Loucy (cell line): ENCODE measurements around the gene CMTM3.

Source experiments
- H2AFZ ChIP-seq: fragments of 200-600 bp; sonication (generic); 2 replicates; pipeline ENCODE4 v1.6.0; 2016; ENCODE audit warnings: antibody characterized with exemption, mild to moderate bottlenecking, low read length, moderate library complexity
- H3F3A ChIP-seq: fragments of 200-600 bp; 2 replicates; pipeline ENCODE4 v1.6.0; 2016; ENCODE audit warnings: antibody characterized with exemption, low read depth, mild to moderate bottlenecking
- H3K27me3 ChIP-seq: fragments of 200-600 bp; sonication (generic); 2 replicates; pipeline ENCODE4 v1.6.1; 2014; ENCODE audit warnings: low read length, mild to moderate bottlenecking; ENCODE audit not compliant: insufficient read depth, poor library complexity, severe bottlenecking
- H3K36me3 ChIP-seq: fragments of 200-600 bp; sonication (generic); 2 replicates; pipeline ENCODE4 v1.6.1; 2016; ENCODE audit warnings: low read length; ENCODE audit not compliant: insufficient read depth
- H3K4me1 ChIP-seq: fragments of 200-600 bp; sonication (generic); 2 replicates; pipeline ENCODE4 v1.5.1; 2014; ENCODE audit warnings: low read length, mild to moderate bottlenecking; ENCODE audit not compliant: insufficient read depth, poor library complexity, severe bottlenecking
- H3K4me2 ChIP-seq: fragments of 200-600 bp; sonication (generic); 2 replicates; pipeline ENCODE4 v1.6.0; 2014; ENCODE audit warnings: antibody characterized with exemption, low read length, low read depth, mild to moderate bottlenecking; ENCODE audit not compliant: poor library complexity, severe bottlenecking
- H3K4me3 ChIP-seq: fragments of 200-600 bp; sonication (generic); 2 replicates; pipeline ENCODE4 v1.5.1; 2014; ENCODE audit warnings: low read length, mild to moderate bottlenecking, mixed read lengths; ENCODE audit not compliant: poor library complexity, severe bottlenecking
- H3K79me2 ChIP-seq: fragments of 200-600 bp; sonication (generic); 2 replicates; pipeline ENCODE4 v1.6.1; 2014; ENCODE audit warnings: low read length; ENCODE audit not compliant: insufficient read depth
- H3K9ac ChIP-seq: fragments of 200-600 bp; sonication (generic); 2 replicates; pipeline ENCODE4 v1.6.0; 2014; ENCODE audit warnings: mild to moderate bottlenecking, low read depth, low read length, moderate library complexity; ENCODE audit not compliant: poor library complexity, severe bottlenecking
- H3K9me2 ChIP-seq: fragments of 200-600 bp; sonication (generic); replicated peaks from 2 replicates; pipeline ENCODE4 v1.6.1; 2016; ENCODE audit warnings: low read depth, low read length, mixed read lengths
- H3K9me3 ChIP-seq: fragments of 200-600 bp; sonication (generic); 2 replicates; pipeline ENCODE4 v1.6.1; 2014; ENCODE audit warnings: mild to moderate bottlenecking, antibody characterized with exemption, low read length, low read depth; ENCODE audit not compliant: insufficient read depth
- H4K20me1 ChIP-seq: fragments of 200-600 bp; sonication (generic); 2 replicates; pipeline ENCODE4 v1.6.0; 2014; ENCODE audit warnings: antibody characterized with exemption, low read length, mild to moderate bottlenecking; ENCODE audit not compliant: insufficient read depth, poor library complexity, severe bottlenecking
- CTCF ChIP-seq: fragments of 200-600 bp; sonication (generic); conservative IDR thresholded peaks from 2 replicates; pipeline ENCODE4 v1.5.1; 2014; ENCODE audit warnings: mild to moderate bottlenecking, antibody characterized with exemption, low read length
- EZH2phosphoT487 ChIP-seq: fragments of 200-600 bp; IDR thresholded peaks from 2 replicates; pipeline ENCODE4 v1.6.1; 2018; ENCODE audit warnings: antibody characterized with exemption, mild to moderate bottlenecking, moderate library complexity, borderline replicate concordance

CMTM3 gene

GRCh38 chr16:66635406-66635805, 30.9 kb downstream of the CMTM3 start:
- H3K9me3 ChIP-seq: no peaks in the 10 kb centered on the region
- H3K36me3 ChIP-seq: no peaks in the 10 kb centered on the region
- H3K79me2 ChIP-seq: no peaks in the 10 kb centered on the region
- H3K9me2 ChIP-seq: no peaks in the 10 kb centered on the region
- H2AFZ ChIP-seq: no peak overlapping the region
- no peaks in the 10 kb centered on the region for H4K20me1 ChIP-seq
- H3F3A ChIP-seq: no peaks in the 10 kb centered on the region
- H3K9ac ChIP-seq: no peak overlapping the region
- no peaks in the 10 kb centered on the region for H3K4me1 ChIP-seq
- TF ChIP-seq CTCF: no peak
- no peak for TF ChIP-seq EZH2phosphoT487
- H3K4me2 ChIP-seq: no peak overlapping the region
- H3K27me3 ChIP-seq: no peaks in the 10 kb centered on the region
- no peak overlapping the region for H3K4me3 ChIP-seq

GRCh38 chr16:66636199-66636598, 31.7 kb downstream of the CMTM3 start:
- H2AFZ ChIP-seq: no peak overlapping the region
- H3K4me3 ChIP-seq: no peak overlapping the region
- H3K27me3 ChIP-seq: no peaks in the 10 kb centered on the region
- no peak overlapping the region for H3K4me2 ChIP-seq
- H3K79me2 ChIP-seq: no peaks in the 10 kb centered on the region
- H4K20me1 ChIP-seq: no peaks in the 10 kb centered on the region
- H3K9ac ChIP-seq: no peak overlapping the region
- no peaks in the 10 kb centered on the region for H3K9me2 ChIP-seq
- H3K4me1 ChIP-seq: no peaks in the 10 kb centered on the region
- no peaks in the 10 kb centered on the region for H3K36me3 ChIP-seq
- TF ChIP-seq EZH2phosphoT487: no peak
- TF ChIP-seq CTCF: no peak
- H3K9me3 ChIP-seq: no peaks in the 10 kb centered on the region
- no peaks in the 10 kb centered on the region for H3F3A ChIP-seq

- no peaks in the 10 kb centered on the region for H3K4me1 ChIP-seq
- H3K9ac ChIP-seq: no peak overlapping the region
- H3K79me2 ChIP-seq: no peaks in the 10 kb centered on the region
- no peaks in the 10 kb centered on the region for H4K20me1 ChIP-seq
- H3F3A ChIP-seq: no peaks in the 10 kb centered on the region
- H2AFZ ChIP-seq: no peak overlapping the region
- no peak overlapping the region for H3K4me2 ChIP-seq
- no peaks in the 10 kb centered on the region for H3K36me3 ChIP-seq
- no peak overlapping the region for H3K4me3 ChIP-seq
- TF ChIP-seq CTCF (no peak), EZH2phosphoT487 (no peak)
- no peaks in the 10 kb centered on the region for H3K9me2 ChIP-seq
- H3K27me3 ChIP-seq: no peaks in the 10 kb centered on the region
- no peaks in the 10 kb centered on the region for H3K9me3 ChIP-seq
Observed at GRCh38 chr16:66637806-66638205, 33.3 kb downstream of the CMTM3 start.
